ENCODE measurements around the gene NEDD4L. TPM values are rescaled to one million over a fixed set of nuclear protein-coding genes. Genes with fewer than 3 reads are reported as not detected.

Gene NEDD4L
- total RNA-seq, 2 experiments from 2014 or later, result 11.2 to 13.7 TPM

- intact Hi-C loops (cut with DNase I, micrococcal nuclease), result no loop called here
- Histone ChIP-seq H3K4me1 (ENCODE audit: insufficient read depth, low read length) (peaks cover 6% of the 10 kb centered on the region), H3K9me3 (ENCODE audit: control insufficient read depth in 1 of 2, insufficient read depth in 1 of 2, low read length in 2 of 2) (no peaks in the 10 kb centered on the region), H3K4me3 (ENCODE audit: low read length) (no peak overlapping the region), H3K27me3 (ENCODE audit: control insufficient read depth in 1 of 2, insufficient read depth in 2 of 2, low read length in 2 of 2) (peaks cover 4 to 5% of the 10 kb centered on the region in 2 experiments), H3K27ac (ENCODE audit: low read depth in 1 of 2, low read length in 2 of 2) (no peak overlapping the region), H3K36me3 (ENCODE audit: insufficient read depth, low read length) (no peaks in the 10 kb centered on the region)
- H3K9me3 Mint-ChIP-seq, result no peaks in the 10 kb centered on the region
- DNase-seq (no peak), ATAC-seq (ENCODE audit: poor library complexity) (no peak)
- TF ChIP-seq CTCF (IDR thresholded peaks at IDR 0.05), result no peak
- H3K4me3 Mint-ChIP-seq, result no peak overlapping the region
- no peaks in the 10 kb centered on the region for H3K36me3 Mint-ChIP-seq (ENCODE audit: low read depth)
- CTCF ChIA-PET, result no interaction called here
- H3K27ac Mint-ChIP-seq, result no peak overlapping the region
- H3K4me1 Mint-ChIP-seq (ENCODE audit: low read depth), result peaks cover 3% of the 10 kb centered on the region
- POLR2A ChIA-PET, result no interaction called here
- peaks cover 34% of the 10 kb centered on the region for H3K27me3 Mint-ChIP-seq
These were observed 96.6 kb downstream of the NEDD4L start for GRCh38 chr18:58140387-58141325.

GRCh38 chr18:58143386-58143785 lies 99.4 kb downstream of the NEDD4L start:
- peaks cover 4% of the 10 kb centered on the region for H3K4me1 ChIP-seq (ENCODE audit: insufficient read depth, low read length)
- no peaks in the 10 kb centered on the region for H3K9me3 ChIP-seq (ENCODE audit: control insufficient read depth in 1 of 2, insufficient read depth in 1 of 2, low read length in 2 of 2)
- H3K27me3 ChIP-seq (ENCODE audit: control insufficient read depth in 1 of 2, insufficient read depth in 2 of 2, low read length in 2 of 2), result peaks cover 1 to 2% of the 10 kb centered on the region in 2 experiments
- ATAC-seq (ENCODE audit: poor library complexity), result no peak
- intact Hi-C loops (cut with DNase I, micrococcal nuclease), result no loop called here
- H3K4me3 ChIP-seq (ENCODE audit: low read length), result no peak overlapping the region
- H3K27ac ChIP-seq (ENCODE audit: low read depth in 1 of 2, low read length in 2 of 2), result no peak overlapping the region
- H3K27ac Mint-ChIP-seq, result no peak overlapping the region
- POLR2A ChIA-PET, result no interaction called here
- H3K4me1 Mint-ChIP-seq (ENCODE audit: low read depth), result no peaks in the 10 kb centered on the region
- no peak for DNase-seq
- TF ChIP-seq CTCF (IDR thresholded peaks at IDR 0.05), result no peak
- no peaks in the 10 kb centered on the region for H3K9me3 Mint-ChIP-seq
- H3K36me3 Mint-ChIP-seq (ENCODE audit: low read depth), result no peaks in the 10 kb centered on the region
- H3K27me3 Mint-ChIP-seq, result peaks cover 16% of the 10 kb centered on the region
- no peak overlapping the region for H3K4me3 Mint-ChIP-seq
- H3K36me3 ChIP-seq (ENCODE audit: insufficient read depth, low read length), result no peaks in the 10 kb centered on the region
- CTCF ChIA-PET, result no interaction called here

- intact Hi-C loops (cut with DNase I, micrococcal nuclease), result no loop called here
- Histone ChIP-seq H3K9me3 (ENCODE audit: control insufficient read depth in 1 of 2, insufficient read depth in 1 of 2, low read length in 2 of 2) (no peaks in the 10 kb centered on the region), H3K4me1 (ENCODE audit: insufficient read depth, low read length) (peaks cover 4% of the 10 kb centered on the region), H3K36me3 (ENCODE audit: insufficient read depth, low read length) (no peaks in the 10 kb centered on the region), H3K27ac (ENCODE audit: low read depth in 1 of 2, low read length in 2 of 2) (no peak overlapping the region), H3K4me3 (ENCODE audit: low read length) (no peak overlapping the region), H3K27me3 (ENCODE audit: control insufficient read depth in 1 of 2, insufficient read depth in 2 of 2, low read length in 2 of 2) (no peaks in the 10 kb centered on the region)
- DNase-seq, result no peak
- ChIA-PET POLR2A (no interaction called here), CTCF (no interaction called here)
- ATAC-seq (ENCODE audit: poor library complexity), result no peak
- Mint-ChIP-seq H3K4me1 (ENCODE audit: low read depth) (no peaks in the 10 kb centered on the region), H3K27me3 (peaks cover 10% of the 10 kb centered on the region), H3K9me3 (no peaks in the 10 kb centered on the region), H3K4me3 (no peak overlapping the region), H3K36me3 (ENCODE audit: low read depth) (no peaks in the 10 kb centered on the region), H3K27ac (no peak overlapping the region)
- no peak for TF ChIP-seq CTCF (IDR thresholded peaks at IDR 0.05)
These were observed 100.1 kb downstream of the NEDD4L start for GRCh38 chr18:58144106-58144505.

All from CD4-positive, alpha-beta T cell (primary cell).